ENCODE results near the gene MYH3.

The MYH3 gene

DNA sequence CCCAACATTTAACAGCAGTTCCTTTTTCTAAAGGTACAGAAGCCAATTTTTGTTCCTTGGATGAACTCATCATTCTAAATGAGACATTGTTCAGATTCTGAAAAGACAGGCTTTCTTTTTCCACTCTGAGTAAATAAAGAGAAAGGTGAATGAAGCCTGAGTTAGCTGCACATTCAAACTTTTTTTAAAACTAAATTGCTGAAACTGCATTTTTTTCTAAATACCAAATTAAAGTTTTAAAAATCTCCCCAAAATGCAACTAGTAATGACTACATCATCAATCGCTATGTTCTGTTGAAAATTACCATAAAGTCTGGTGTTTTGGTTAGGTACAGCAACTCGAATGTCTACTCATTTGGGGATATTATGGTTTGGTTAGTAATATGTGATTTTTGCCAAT lies 30.4 kb upstream of the MYH3 start:
- Histone ChIP-seq H2AFZ (ENCODE audit: low read length) (no peak overlapping the region), H3K36me3 (ENCODE audit: insufficient read depth, low read length) (peaks cover 90% of the 10 kb centered on the region), H4K20me1 (ENCODE audit: insufficient read depth, low read length) (no peaks in the 10 kb centered on the region), H3K27me3 (ENCODE audit: insufficient read depth, low read length) (no peaks in the 10 kb centered on the region), H3K79me2 (ENCODE audit: insufficient read depth, low read length) (peaks cover 14% of the 10 kb centered on the region; the same call in 1 of the 2 replicates), H3K4me2 (ENCODE audit: low read length) (no peak overlapping the region), H3F3A (ENCODE audit: insufficient read depth, low read length) (no peaks in the 10 kb centered on the region), H3K9ac (ENCODE audit: low read length) (no peak overlapping the region), H3K4me1 (ENCODE audit: insufficient read depth, low read length, severe bottlenecking) (no peaks in the 10 kb centered on the region), H3K27ac (ENCODE audit: low read depth, low read length, poor library complexity, severe bottlenecking) (no peak overlapping the region), H3K9me2 (ENCODE audit: low read depth, low read length) (no peaks in the 10 kb centered on the region), H3K9me3 (ENCODE audit: low read length) (no peaks in the 10 kb centered on the region), H3K4me3 (ENCODE audit: low read depth, low read length, poor library complexity, severe bottlenecking) (no peak overlapping the region)
- TF ChIP-seq, protein P1, sequence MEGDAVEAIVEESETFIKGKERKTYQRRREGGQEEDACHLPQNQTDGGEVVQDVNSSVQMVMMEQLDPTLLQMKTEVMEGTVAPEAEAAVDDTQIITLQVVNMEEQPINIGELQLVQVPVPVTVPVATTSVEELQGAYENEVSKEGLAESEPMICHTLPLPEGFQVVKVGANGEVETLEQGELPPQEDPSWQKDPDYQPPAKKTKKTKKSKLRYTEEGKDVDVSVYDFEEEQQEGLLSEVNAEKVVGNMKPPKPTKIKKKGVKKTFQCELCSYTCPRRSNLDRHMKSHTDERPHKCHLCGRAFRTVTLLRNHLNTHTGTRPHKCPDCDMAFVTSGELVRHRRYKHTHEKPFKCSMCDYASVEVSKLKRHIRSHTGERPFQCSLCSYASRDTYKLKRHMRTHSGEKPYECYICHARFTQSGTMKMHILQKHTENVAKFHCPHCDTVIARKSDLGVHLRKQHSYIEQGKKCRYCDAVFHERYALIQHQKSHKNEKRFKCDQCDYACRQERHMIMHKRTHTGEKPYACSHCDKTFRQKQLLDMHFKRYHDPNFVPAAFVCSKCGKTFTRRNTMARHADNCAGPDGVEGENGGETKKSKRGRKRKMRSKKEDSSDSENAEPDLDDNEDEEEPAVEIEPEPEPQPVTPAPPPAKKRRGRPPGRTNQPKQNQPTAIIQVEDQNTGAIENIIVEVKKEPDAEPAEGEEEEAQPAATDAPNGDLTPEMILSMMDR (IDR thresholded peaks at IDR 0.05; ENCODE audit: low read length): no peak

DNA sequence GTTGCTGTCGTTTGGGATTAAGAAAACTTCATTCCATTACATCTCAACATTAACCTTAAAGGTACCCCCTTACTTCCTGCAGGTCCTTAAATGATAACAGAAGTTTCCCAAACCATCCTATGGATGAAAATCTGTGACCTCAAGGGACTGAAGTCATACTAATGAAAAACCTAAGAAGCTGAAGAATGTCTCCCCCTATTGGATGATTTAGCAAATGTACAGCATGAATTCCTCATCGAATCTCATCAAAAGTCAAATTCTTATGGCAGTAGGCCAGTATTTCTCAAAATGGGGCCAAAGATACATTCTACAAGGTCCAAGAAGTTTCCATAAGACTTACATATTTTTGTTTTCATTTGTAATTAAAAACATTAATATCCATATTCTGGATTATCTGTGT lies 26.7 kb upstream of the MYH3 start:
- H2AFZ ChIP-seq (ENCODE audit: low read length): no peak overlapping the region
- no peak overlapping the region for H3K9ac ChIP-seq (ENCODE audit: low read length)
- no peak overlapping the region for H3K27ac ChIP-seq (ENCODE audit: low read depth, low read length, poor library complexity, severe bottlenecking)
- H3K4me1 ChIP-seq (ENCODE audit: insufficient read depth, low read length, severe bottlenecking): no peaks in the 10 kb centered on the region
- H3F3A ChIP-seq (ENCODE audit: insufficient read depth, low read length): no peaks in the 10 kb centered on the region
- H3K4me2 ChIP-seq (ENCODE audit: low read length): no peak overlapping the region
- no peaks in the 10 kb centered on the region for H3K9me2 ChIP-seq (ENCODE audit: low read depth, low read length)
- H3K9me3 ChIP-seq (ENCODE audit: low read length): no peaks in the 10 kb centered on the region
- H4K20me1 ChIP-seq (ENCODE audit: insufficient read depth, low read length): no peaks in the 10 kb centered on the region
- no peaks in the 10 kb centered on the region for H3K79me2 ChIP-seq (ENCODE audit: insufficient read depth, low read length)
- TF ChIP-seq, protein P1 (IDR thresholded peaks at IDR 0.05; ENCODE audit: low read length): peak; percentile 64
- no peak for TF ChIP-seq EZH2 (IDR thresholded peaks at IDR 0.05; ENCODE audit: borderline replicate concordance, low read length)
- H3K36me3 ChIP-seq (ENCODE audit: insufficient read depth, low read length): peaks cover 89% of the 10 kb centered on the region
- no peak overlapping the region for H3K4me3 ChIP-seq (ENCODE audit: low read depth, low read length, poor library complexity, severe bottlenecking)
- H3K27me3 ChIP-seq (ENCODE audit: insufficient read depth, low read length): no peaks in the 10 kb centered on the region

DNA sequence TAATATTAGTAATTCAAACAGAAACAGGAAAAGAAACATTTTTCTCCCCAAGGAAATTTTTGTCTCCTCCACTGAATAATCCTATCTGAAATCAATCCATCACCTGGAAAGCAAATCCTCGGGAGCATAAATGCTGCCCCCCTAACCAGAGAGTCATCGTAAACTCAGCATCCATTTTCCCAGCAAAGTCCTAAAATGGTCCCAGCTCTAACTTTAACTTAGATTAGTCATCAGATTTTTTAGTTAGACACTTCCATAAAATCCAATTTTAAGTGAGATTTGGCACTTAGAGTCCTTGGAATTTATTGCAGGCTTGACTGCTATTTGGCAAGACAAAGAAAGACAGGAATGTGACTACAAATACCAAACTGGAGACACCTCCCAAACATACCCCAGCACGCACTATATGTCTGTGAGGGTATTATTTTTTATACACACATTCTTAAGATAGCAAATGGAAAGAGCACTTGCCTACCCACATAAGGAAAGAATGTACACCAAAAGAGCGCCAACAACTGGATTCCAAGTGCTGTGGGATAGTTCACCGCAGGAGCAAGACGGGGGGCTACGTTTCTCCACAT lies 24.8 kb upstream of the MYH3 start:
- Histone ChIP-seq H3K79me2 (ENCODE audit: insufficient read depth, low read length) (no peaks in the 10 kb centered on the region), H3K9me3 (ENCODE audit: low read length) (no peaks in the 10 kb centered on the region), H3F3A (ENCODE audit: insufficient read depth, low read length) (no peaks in the 10 kb centered on the region), H3K27me3 (ENCODE audit: insufficient read depth, low read length) (no peaks in the 10 kb centered on the region), H3K4me2 (ENCODE audit: low read length) (no peak overlapping the region), H3K9me2 (ENCODE audit: low read depth, low read length) (no peaks in the 10 kb centered on the region), H3K4me1 (ENCODE audit: insufficient read depth, low read length, severe bottlenecking) (no peaks in the 10 kb centered on the region), H3K36me3 (ENCODE audit: insufficient read depth, low read length) (peaks cover 84% of the 10 kb centered on the region), H3K9ac (ENCODE audit: low read length) (no peak overlapping the region), H3K27ac (ENCODE audit: low read depth, low read length, poor library complexity, severe bottlenecking) (no peak overlapping the region), H3K4me3 (ENCODE audit: low read depth, low read length, poor library complexity, severe bottlenecking) (no peak overlapping the region), H2AFZ (ENCODE audit: low read length) (no peak overlapping the region), H4K20me1 (ENCODE audit: insufficient read depth, low read length) (no peaks in the 10 kb centered on the region)
- TF ChIP-seq EZH2 (IDR thresholded peaks at IDR 0.05; ENCODE audit: borderline replicate concordance, low read length): no peak
- TF ChIP-seq, protein P1 (IDR thresholded peaks at IDR 0.05; ENCODE audit: low read length): no peak

Data from OCI-LY1 (cell line).